Effector CD8-positive, alpha-beta T cell (primary cell): Measurements from ENCODE around the gene HRH3.

Experiments
- DNase-seq: peaks from one replicate; lab custom pipeline; 2025; lab: John Stamatoyannopoulos, UW

The HRH3 gene

DNA sequence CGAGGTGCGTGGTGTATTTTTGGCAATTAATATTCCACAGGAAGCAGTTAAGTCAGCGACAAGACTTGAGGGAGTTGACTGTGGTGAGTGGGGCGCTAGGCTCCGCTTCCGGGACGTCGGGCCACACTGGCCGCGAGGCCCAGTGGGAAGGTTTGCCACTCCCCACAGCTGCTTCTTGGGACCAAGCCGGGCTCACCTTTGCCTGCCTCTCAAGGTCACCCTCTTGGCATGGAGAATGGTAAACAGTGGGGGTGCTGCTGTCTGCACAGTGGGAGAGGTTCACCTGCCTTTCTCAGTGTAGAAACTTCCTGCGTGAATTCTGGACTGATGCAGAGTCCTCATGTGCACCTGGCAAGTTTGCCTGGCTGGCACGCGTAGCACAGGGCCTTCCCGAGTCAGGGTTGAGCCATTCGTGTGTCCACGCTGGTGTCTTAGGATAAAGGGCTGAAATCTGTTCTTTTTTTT lies 24.6 kb upstream of the HRH3 start:
- DNase-seq, result no peak

DNA sequence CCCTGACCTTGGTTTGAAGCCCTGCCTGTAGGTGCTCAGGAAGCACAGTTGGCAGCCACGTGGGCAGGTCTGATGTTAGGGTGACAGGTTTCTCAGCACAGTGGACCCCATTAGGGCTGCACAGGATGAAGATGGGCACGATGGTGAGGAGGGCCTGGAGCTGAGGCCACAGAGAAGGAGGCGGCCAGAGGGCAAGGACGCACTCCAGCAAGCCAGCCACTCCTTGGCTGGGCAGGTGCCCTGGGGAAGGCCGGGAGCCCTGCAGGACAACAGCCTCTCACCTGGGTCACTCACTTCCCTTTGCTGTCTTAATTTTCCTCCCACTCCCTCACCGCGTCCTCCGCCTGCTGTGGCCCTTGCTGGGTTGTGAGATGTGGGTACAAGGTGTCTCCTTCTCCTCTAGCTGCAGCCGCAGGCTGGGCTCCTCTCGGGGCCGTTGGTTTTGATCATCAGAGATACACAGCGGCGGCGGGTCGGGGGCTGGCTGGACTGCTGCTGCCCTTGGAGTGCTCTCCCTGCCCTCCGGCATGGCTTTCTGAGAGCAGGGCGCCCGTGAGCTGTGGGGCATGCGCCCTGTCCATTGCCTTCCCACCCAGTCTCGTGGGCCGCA lies 23.9 kb upstream of the HRH3 start:
- no peak for DNase-seq

DNA sequence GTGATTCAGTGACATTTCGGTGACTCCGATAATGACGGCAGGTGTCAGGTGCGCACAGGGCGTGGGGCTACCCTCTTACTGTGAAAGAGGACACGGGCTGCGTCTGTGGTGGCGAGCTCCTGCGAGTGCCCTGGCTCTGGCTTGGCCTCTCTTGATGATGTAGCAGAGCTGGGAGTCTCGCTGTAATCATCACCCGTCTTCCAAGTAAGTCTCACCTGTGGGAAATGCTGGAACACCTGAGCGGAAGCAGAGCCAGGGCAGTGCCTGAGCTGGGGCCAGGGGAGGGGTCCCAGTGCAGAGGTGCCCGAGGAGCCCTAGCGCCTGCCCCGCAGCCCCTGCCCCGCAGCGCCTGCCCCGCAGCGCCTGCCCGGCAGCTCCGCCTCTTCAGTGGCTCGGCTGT lies 23.0 kb upstream of the HRH3 start:
- no peak for DNase-seq

GRCh38 chr20:62242176-62242575 lies 22.1 kb upstream of the HRH3 start:
- no peak for DNase-seq

GRCh38 chr20:62241506-62241905 lies 21.4 kb upstream of the HRH3 start:
- DNase-seq, result no peak

DNA sequence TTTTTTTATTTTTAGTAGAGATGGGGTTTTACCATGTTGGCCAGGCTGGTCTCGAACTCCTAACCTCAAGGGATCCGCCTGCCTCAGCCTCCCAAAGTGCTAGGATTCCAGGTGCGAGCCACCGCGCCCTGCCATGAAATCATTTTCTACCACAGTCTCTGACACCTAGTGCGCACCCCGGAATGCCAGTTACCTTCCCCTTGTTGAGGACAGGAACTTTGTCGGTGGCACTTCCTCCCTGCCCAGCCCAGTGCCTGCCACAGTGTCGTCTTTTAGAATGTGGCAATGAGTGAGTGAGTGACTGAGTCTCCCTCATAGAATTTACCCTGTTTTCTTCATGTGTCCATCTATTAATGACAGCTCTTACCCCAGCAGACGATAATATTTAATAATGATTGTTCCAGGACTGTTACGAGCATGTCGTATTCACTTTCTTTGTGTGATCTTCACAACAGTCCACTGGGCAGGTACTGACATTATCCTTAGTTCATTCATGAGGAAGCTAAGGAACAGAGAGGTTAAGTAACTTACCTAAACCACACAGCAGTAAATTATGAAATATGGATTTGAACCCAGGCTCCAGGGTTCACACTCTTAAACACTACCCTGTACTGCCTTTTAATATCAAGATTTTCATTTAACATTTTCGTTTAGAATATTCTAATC lies 20.1 kb upstream of the HRH3 start:
- DNase-seq, result no peak

DNA sequence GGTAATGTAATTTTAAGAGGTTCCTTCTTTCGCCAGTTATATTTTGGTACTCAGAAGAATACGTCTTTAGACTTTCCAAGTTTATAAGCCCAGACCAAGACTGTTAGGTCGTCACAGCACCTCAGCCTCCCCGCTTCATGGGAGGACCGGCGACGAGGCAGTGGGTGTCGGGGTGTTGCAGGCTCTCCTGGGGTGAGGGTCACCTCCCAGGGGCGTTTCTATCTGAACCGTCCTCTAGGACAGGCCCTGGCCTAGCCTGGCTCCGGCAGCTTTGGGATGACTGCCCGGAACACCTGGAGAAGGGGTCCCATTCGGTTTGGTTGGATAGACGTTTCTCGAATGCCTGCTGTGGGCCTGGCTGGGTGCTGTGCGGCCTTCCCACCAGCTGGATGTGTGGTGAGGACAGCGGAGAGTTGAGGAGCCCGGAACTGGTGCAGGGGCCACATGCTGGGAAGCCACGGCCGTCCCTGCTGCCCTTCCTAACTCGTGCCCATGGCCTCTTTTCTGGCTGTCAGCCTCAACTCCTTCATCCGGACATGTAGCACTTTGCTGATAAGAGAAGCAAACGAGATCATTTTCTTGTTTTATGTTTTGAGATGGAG lies 19.3 kb upstream of the HRH3 start:
- no peak for DNase-seq

- DNase-seq, result no peak
These were observed 18.6 kb upstream of the HRH3 start for GRCh38 chr20:62238569-62239277.

DNA sequence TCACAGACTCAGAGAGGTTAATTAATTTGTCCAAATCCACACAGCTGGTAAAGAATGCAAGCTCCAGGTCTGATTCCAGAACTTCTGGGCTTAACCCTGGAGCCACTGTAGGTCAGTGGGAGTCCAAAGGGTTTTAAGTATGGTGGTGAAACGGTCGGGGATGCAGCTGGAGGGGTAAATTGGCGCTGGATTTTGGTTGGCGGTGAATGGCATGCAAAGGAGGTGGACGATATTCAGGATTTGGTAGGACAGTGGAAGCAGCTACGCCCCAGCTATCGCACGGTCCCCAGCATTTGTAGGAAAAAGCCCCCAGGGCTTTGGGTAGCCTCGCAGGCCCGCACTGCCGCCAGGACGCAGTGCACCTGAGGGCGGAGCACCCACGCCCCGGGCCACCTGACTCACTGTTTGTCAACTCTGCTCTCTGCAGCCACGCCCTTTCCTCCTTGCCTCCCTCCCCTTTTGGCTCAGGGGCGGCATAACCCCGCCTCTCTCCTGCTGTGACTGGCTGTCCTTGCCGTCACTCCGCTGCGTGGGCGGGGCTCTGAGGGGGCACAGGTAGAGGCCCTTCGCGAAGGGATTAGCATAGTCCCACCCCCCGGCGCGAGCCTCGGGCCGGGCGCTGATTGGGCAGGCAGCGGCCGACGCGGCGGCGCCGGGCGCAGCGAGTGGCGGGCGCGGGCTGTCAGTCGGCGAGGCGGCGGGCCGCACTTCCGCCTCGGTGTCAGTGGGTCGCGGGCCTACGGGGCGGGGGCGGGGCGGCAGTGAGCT lies 17.9 kb upstream of the HRH3 start, which contains the start of gene OSBPL2:
OSBPL2 (plus strand) TSS at position 721 of the 768 bp plus-strand sequence. CDS start 17,664 bp downstream, outside the sequence.
- peak; percentile 100 for DNase-seq

- no peak for DNase-seq
These were observed 17.4 kb upstream of the HRH3 start for GRCh38 chr20:62237514-62237800.

DNA sequence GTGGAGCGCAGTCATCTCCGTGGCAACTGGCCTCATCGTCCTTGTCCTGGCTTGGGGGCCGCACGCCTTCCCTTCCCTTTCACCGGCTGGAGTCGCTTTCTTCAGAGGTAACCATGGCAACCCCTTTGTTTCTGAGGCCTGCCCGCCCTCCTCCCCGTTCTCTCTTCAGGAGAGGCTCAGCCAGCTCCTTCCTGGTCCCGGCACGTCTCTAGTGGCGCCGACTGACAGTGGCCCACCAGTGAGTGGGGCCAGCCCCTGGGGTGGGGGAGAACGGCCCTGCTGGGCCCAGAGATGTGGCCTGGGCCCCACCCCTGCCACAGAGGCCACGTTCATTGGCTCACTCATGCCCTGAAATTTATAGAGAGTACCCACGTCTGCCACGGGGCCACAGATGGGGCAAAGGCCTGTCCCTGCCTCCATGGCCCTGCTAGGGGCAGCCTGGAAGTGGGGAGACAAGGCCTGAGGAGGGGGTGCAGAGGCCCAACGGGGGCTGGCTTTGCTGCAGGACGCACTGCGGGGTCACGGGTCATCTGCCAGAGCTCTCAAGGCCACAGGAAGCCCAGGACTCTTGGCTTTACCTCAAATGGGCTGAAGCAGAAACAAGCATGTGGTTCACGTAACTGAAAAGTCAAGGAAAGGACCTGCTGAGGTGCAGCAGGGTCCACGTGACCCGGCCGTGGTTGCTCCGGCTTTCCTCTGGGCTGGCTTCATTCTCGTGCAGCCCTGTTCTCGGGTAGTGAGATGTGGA lies 16.9 kb upstream of the HRH3 start:
- no peak for DNase-seq

GRCh38 chr20:62236200-62236599 lies 16.1 kb upstream of the HRH3 start:
- DNase-seq, result no peak

DNA sequence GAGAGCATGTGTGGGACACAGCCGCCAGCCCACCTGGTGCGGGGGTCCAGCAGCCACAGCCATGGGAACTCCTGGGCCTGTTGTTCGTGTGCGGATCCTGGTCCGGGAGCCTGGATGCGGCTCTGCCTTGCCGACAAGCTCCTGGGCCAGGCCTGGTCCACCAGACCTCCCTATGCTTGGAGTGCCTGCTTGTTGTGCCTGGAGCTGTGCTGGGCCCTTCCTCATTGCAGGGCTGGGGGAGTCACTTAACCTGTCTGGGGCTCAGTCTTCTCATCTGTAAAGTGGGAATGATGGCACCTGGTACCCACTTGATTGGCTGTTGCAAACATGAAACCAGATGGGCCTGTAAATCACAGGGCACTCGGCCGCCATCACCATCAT lies 15.7 kb upstream of the HRH3 start:
- DNase-seq, result no peak

DNA sequence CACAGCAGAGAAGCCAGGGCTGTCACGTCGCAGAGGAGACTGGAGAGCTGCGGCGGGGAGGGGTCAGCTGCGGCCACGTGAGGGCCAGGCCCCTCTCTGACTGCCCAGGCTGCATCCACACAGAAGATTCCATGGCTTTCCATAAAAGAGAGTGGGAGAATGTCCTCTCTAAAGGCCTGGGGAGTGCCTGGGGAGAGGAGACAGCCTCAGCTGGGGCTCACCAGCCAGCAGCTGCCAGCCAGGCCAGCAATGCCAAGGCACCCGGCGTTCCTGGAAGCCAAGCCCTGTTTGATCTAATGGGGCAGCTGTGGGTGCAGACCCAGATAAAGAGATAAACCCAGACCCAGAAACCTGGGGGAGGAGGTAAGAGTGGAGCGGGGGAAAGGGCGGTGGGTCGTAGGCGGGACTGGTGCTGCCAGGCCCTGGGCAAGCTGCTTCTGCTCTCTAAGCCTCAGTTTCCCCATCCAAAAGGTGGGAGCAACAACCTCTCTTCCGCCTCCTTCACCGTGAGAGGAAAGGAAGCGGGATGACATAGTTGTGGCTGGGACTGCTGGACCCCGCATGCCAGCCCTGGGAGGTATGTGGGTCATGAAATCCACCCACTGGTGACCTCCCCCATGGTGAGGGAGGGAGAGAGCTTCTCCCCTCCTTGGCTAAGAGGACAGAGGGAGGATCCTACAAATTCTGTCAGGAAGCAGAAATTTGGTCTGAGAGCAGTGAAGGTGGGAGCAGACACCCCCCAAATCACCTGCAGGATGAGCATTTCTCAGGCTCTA lies 15.1 kb upstream of the HRH3 start:
- DNase-seq, result no peak

DNA sequence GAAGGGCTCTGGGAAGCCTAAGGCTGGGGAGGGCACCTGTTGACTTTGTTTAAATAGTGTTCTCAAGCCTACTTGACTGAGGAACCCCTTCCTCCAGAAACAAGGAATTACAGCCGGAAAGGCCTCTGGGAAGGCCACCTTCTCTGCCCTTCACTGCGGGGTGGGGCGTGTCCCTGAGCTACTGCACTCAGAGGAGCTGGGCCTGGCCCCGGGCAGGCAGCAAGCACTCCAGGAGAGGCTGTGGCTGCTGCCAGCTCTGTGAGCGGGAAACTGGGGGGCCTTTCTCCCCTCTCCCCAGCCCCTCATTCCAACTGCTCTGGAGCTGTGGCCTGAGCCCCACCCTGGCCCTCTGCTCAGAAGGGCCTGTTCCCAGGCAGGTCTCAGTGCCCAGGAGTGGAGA lies 14.3 kb upstream of the HRH3 start:
- DNase-seq, result no peak

GRCh38 chr20:62233684-62234083 lies 13.6 kb upstream of the HRH3 start:
- no peak for DNase-seq

GRCh38 chr20:62232770-62233645 lies 12.9 kb upstream of the HRH3 start:
- no peak for DNase-seq

DNA sequence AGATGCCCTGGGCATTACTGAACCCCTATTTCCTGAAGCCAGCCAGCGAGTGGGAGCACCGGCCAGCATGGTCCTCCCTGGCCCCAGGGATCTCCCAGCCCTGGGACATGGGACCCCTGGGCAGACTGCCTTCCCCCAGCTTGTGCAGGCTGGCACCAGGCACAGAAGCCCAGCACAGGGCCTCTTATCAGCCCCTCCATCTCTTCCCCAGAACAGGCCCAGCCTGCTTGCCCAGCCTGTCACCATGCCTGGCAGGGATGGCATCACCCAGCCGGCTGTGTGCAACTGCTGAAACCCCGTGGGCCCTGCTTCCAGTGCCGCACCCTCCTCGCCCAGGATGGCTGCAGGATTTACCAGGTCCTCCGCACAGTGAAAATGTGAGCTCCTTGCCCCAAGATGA lies 12.1 kb upstream of the HRH3 start:
- no peak for DNase-seq

- no peak for DNase-seq
These were observed 11.2 kb upstream of the HRH3 start for GRCh38 chr20:62231292-62231691.

GRCh38 chr20:62230696-62231095 lies 10.6 kb upstream of the HRH3 start:
- no peak for DNase-seq
